Mucosa of stomach (tissue), 1 donor: ENCODE data around the gene CRCP.
"Not testable (repeated sequence)": the region's sequence is repeated elsewhere in the genome, so short reads cannot be mapped to it uniquely, and the experiment has no call there.

Source experiments
- H3K27me3 ChIP-seq: one replicate; pipeline ENCODE4 v1.7.0; 2013; ENCODE audit warnings: mild to moderate bottlenecking, low read length; ENCODE audit not compliant: control insufficient read depth, insufficient read depth
- H3K36me3 ChIP-seq: one replicate; pipeline ENCODE4 v1.7.0; 2013; ENCODE audit warnings: low read length; ENCODE audit not compliant: control insufficient read depth, insufficient read depth
- H3K4me1 ChIP-seq: one replicate; pipeline ENCODE4 v1.7.0; 2013; ENCODE audit warnings: mild to moderate bottlenecking, low read length; ENCODE audit not compliant: control insufficient read depth, insufficient read depth
- H3K4me3 ChIP-seq: one replicate; pipeline ENCODE4 v1.7.0; 2013; ENCODE audit warnings: low read length
- H3K9ac ChIP-seq: one replicate; pipeline ENCODE4 v1.7.0; 2013; ENCODE audit warnings: mild to moderate bottlenecking, low read length, moderate library complexity
- H3K9me3 ChIP-seq: one replicate; pipeline ENCODE4 v1.7.0; 2013; ENCODE audit warnings: mild to moderate bottlenecking, low read length, moderate library complexity; ENCODE audit not compliant: control insufficient read depth
- donor health status: Pancreatic carcinoma.

Gene CRCP

GRCh38 chr7:66114743-66115649, at the start of gene CRCP:
CRCP (plus strand) TSS chr7:66114847; CDS start chr7:66114963, 116 bp downstream.
- Histone ChIP-seq H3K27me3 (no peaks in the 10 kb centered on the region), H3K9me3 (no peaks in the 10 kb centered on the region), H3K4me1 (peaks cover 16% of the 10 kb centered on the region), H3K36me3 (no peaks in the 10 kb centered on the region), H3K4me3 (peak within 1 kb of the TSS; percentile 96), H3K9ac (peak within 1 kb of the TSS; percentile 94)

- Histone ChIP-seq H3K36me3 (no peaks in the 10 kb centered on the region), H3K9me3 (no peaks in the 10 kb centered on the region), H3K27me3 (no peaks in the 10 kb centered on the region), H3K9ac (no peak overlapping the region), H3K4me1 (no peaks in the 10 kb centered on the region), H3K4me3 (no peak overlapping the region)
Observed at GRCh38 chr7:66069732-66070131, 44.9 kb upstream of the CRCP start.

GRCh38 chr7:66070222-66070621, 44.4 kb upstream of the CRCP start:
- Histone ChIP-seq H3K27me3 (no peaks in the 10 kb centered on the region), H3K4me3 (no peak overlapping the region), H3K4me1 (no peaks in the 10 kb centered on the region), H3K9me3 (no peaks in the 10 kb centered on the region), H3K9ac (no peak overlapping the region), H3K36me3 (no peaks in the 10 kb centered on the region)

- not testable (repeated sequence) for H3K4me1 ChIP-seq, H3K4me3 ChIP-seq, H3K9ac ChIP-seq, H3K27me3 ChIP-seq, H3K9me3 ChIP-seq, H3K36me3 ChIP-seq
Observed at GRCh38 chr7:66072208-66072607, 42.4 kb upstream of the CRCP start.

GRCh38 chr7:66075590-66076461, 38.8 kb upstream of the CRCP start, which contains the start of gene ASL:
ASL (plus strand) TSS chr7:66075819; CDS start chr7:66076082, 263 bp downstream.
- H3K36me3 ChIP-seq, result no peaks in the 10 kb centered on the region
- H3K27me3 ChIP-seq, result no peaks in the 10 kb centered on the region
- H3K4me1 ChIP-seq, result peaks cover 14% of the 10 kb centered on the region
- H3K4me3 ChIP-seq, result peak within 1 kb of the TSS; percentile 56
- peak within 1 kb of the TSS; percentile 87 for H3K9ac ChIP-seq
- H3K9me3 ChIP-seq, result no peaks in the 10 kb centered on the region

- Histone ChIP-seq H3K9me3 (no peaks in the 10 kb centered on the region), H3K4me1 (peaks cover 14% of the 10 kb centered on the region), H3K27me3 (no peaks in the 10 kb centered on the region), H3K4me3 (peak overlapping the region; percentile 56), H3K9ac (peak overlapping the region; percentile 87), H3K36me3 (no peaks in the 10 kb centered on the region)
Observed at GRCh38 chr7:66076462-66077329, 38.0 kb upstream of the CRCP start.

- H3K27me3 ChIP-seq, result no peaks in the 10 kb centered on the region
- H3K4me3 ChIP-seq, result no peak overlapping the region
- no peaks in the 10 kb centered on the region for H3K36me3 ChIP-seq
- peaks cover 14% of the 10 kb centered on the region for H3K4me1 ChIP-seq
- H3K9me3 ChIP-seq, result no peaks in the 10 kb centered on the region
- H3K9ac ChIP-seq, result no peak overlapping the region
Observed at GRCh38 chr7:66078067-66078466, 36.6 kb upstream of the CRCP start.

- Histone ChIP-seq H3K4me3 (no peak overlapping the region), H3K36me3 (peaks cover 5% of the 10 kb centered on the region), H3K9ac (no peak overlapping the region), H3K9me3 (no peaks in the 10 kb centered on the region), H3K27me3 (no peaks in the 10 kb centered on the region), H3K4me1 (peaks cover 6% of the 10 kb centered on the region)
Observed at GRCh38 chr7:66082083-66082482, 32.6 kb upstream of the CRCP start.

- Histone ChIP-seq H3K27me3 (no peaks in the 10 kb centered on the region), H3K4me1 (peaks cover 2% of the 10 kb centered on the region), H3K4me3 (no peak overlapping the region), H3K36me3 (peaks cover 6% of the 10 kb centered on the region), H3K9me3 (no peaks in the 10 kb centered on the region), H3K9ac (no peak overlapping the region)
Observed at GRCh38 chr7:66082886-66083415, 31.7 kb upstream of the CRCP start.

- Histone ChIP-seq H3K36me3 (peaks cover 6% of the 10 kb centered on the region), H3K9me3 (no peaks in the 10 kb centered on the region), H3K4me3 (no peak overlapping the region), H3K4me1 (no peaks in the 10 kb centered on the region), H3K27me3 (no peaks in the 10 kb centered on the region), H3K9ac (no peak overlapping the region)
Observed at GRCh38 chr7:66083677-66084076, 31.0 kb upstream of the CRCP start.
